ENCODE results near the gene KCNK13.
"Not testable (repeated sequence)": the region's sequence is repeated elsewhere in the genome, so short reads cannot be mapped to it uniquely, and the experiment has no call there.

The KCNK13 gene

DNA sequence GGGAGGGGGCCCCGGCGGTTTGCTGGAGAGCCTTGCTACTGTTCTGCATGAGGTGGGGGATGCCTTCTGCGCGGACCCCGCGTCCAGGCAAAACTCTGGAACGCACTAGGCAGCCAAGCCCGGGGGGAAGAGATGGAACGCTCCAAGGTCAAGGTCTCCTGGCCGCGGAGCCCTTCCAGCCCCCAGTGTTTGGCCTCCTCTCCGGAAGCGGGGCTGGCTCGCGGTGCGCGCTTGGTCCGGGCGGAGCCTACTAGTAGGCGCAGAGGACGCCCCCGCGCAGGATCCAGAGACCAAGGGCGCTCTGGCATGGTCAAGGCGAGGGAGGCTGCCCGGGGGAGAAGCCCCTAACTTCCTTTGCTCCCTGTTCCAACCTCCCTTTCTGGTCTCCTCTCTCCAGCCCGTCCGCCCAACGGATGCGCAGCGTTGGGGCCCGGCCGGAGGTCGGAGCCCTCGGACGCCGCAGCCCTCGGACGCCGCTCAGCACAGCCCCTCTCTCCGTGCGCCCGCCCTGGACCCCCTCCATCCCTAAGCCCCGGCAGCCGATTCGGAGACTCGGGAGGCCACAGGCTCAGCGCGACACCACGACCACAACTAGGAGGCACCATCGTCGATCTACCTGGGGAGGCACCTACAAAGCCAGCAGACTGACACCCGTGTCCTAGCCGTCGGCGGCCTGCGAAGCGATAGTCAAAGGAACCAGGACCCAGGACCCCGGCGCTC lies 669 bp upstream of the KCNK13 start:
- DNase-seq (peak; percentile 13), ATAC-seq (no peak)

DNA sequence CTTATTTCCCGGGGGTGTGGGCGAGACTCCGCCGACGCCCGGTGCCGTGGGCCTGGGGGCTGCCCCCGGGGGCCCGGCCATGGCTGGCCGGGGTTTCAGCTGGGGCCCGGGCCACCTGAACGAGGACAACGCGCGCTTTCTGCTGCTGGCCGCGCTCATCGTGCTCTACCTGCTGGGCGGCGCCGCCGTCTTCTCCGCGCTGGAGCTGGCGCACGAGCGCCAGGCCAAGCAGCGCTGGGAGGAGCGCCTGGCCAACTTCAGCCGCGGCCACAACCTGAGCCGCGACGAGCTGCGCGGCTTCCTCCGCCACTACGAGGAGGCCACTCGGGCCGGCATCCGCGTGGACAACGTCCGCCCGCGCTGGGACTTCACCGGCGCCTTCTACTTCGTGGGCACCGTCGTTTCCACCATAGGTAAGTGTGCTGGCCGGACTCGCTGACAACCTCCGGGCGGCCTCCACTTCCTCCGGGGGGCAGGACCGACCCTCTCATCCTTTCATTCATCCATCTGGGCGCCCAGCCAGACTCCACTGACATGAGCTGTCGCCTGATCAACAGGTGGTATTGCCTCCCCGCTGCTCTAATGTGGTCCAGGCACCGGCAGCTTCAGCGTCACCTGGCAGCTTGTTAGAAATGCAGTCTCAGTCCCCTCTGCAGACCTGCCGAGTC lies 467 bp downstream of the KCNK13 start:
- DNase-seq = peak; percentile 10
- no peak for ATAC-seq

DNA sequence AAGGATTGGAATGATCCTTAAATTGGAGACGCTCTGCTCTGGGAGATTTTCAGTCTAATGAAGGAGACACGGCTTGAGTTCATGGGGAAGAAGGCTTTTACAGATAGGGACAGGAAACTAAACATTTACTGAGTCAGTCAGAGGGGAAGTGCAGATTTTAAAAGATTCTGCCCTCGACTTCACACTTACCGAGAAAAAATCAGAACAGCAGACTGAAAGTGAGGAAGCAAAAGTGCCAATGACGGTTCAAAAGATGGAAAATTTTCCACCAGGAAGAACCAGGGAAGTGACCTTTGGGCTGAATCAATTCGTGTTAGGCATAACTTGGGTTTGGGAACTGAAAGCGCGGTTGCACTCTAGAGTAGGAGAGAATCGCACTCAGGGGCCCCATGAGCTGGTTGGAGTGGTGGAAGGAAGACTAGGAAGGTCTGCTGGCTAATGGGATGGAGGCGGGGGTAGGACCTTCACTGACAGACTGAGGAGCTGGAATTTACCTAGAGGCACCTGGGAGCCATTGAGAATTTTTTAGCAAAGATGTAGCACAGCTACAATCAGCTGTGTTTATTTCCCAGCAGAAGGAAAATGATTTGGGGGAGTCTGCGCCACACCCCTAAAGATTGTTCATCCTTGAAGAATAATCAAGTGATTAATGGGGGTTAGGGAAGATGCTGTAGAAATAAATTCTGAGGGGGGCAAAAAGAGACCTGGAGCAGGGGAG lies 1.2 kb downstream of the KCNK13 start:
- DNase-seq = no peak
- no peak for ATAC-seq

DNA sequence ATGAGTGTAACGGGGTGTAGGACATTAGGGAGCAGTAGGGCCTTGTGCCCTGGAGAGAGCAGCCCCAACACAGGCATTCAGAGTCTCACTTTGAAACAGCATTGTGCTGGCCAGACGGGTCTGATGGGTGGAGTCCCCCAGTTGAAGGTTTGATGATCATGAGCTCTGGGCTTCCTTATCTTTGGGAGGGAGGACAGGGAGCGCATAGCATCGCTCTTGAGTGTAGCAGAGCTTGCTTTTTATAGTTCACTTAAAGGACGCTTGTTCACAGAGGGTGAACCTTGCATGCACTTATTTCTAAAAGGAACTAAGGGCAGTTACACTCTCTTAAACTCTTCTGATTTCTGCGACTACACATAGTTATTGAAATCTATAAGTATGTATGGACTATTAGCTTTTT lies 10.6 kb downstream of the KCNK13 start:
- ATAC-seq = no peak
- DNase-seq = no peak

DNA sequence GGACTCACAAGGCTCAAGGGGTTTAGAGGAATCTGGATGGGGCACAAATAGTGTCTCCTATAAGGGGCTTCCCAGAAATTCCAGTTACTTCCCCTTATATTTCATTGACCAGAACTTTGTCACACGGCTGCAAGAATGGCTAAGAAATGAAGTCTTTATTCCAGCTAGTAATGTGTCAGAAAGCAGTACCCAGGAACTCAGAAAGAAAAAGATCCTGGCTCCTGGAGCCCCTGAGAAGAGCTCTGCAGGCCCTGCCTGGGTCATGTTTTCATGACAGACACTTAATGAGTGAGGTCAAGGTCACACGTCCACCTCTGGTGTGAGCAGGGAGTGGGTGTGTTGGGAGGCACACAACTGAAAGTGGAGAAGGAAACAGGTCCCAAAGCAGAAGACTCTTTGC lies 17.8 kb downstream of the KCNK13 start:
- no peak for ATAC-seq
- DNase-seq = no peak

DNA sequence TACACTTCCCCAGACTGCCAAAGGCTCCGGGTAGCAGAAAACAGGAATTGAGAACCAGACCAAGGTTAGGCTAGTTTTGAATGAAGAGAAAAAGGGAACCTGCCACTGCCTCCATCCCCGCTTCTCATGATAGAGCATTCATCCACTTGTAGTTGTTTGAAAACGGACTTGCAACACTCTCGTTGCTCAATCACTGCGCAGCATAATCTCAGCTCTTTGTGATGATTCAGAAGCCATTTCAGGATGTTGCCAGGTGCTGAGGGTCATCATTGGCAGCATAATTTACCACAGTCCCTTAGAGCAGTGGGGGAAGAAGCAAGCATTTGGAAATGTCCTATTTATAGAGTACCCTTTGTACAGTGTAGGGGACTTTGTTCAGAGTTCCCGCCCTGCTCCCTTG lies 25.6 kb downstream of the KCNK13 start:
- no peak for DNase-seq
- no peak for ATAC-seq

DNA sequence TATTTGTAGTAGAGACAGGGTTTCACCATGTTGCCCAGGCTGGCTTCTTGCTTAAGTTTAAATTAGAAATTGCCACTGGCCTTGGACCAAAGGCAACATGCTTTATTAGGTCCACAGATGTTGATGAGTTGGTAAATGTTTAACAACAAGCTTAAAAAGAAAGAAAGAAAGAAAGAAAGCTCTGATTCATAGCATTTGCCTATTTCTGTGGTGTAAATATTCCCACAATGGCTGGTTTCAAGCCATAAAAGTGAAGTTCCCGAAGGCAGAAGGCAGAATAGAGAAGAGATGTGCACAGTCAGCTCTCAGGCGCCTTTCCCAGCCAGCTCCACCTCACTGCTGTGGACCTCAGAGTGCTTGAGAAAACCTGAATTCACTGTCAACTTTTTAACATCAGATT lies 26.4 kb downstream of the KCNK13 start:
- ATAC-seq (no peak), DNase-seq (no peak)

DNA sequence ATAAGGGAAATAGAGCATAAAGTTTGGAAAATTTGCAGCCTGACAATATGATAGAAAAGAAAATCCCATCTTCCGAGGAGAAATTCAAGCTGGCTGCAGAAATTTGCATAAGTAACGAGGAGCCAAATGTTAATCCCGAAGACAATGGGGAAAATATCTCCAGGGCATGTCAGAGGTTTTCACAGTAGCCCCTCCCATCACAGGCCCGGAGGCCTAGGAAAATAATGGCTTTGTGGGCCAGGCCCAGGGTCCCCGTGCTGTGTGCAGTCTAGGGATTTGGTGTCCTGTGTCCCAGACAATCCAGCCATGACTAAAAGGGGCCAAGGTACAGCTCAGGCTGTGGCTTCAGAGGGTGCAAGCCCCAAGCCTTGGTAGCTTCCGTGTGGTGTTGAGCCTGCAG lies 27.7 kb downstream of the KCNK13 start:
- ATAC-seq, DNase-seq: not testable (repeated sequence)

DNA sequence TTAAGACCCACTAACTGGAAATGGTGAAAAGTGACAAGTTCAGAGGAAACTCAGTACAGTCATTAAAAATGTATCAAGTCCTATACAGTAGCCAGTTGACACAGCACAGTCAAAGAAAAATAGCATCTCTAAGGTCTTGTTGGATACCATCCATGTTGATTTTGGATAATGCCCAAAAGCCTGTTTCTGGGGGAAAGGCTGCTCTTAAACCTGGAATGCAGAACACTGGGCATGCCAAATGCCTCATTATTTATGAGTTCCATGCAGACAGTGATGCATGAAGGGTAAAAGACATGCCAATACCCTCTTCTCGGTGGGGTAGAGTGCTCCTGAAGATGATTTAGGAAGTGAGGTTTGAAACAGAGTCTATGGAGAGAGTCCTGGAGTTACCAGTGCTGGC lies 29.6 kb downstream of the KCNK13 start:
- DNase-seq (no peak), ATAC-seq (no peak)

DNA sequence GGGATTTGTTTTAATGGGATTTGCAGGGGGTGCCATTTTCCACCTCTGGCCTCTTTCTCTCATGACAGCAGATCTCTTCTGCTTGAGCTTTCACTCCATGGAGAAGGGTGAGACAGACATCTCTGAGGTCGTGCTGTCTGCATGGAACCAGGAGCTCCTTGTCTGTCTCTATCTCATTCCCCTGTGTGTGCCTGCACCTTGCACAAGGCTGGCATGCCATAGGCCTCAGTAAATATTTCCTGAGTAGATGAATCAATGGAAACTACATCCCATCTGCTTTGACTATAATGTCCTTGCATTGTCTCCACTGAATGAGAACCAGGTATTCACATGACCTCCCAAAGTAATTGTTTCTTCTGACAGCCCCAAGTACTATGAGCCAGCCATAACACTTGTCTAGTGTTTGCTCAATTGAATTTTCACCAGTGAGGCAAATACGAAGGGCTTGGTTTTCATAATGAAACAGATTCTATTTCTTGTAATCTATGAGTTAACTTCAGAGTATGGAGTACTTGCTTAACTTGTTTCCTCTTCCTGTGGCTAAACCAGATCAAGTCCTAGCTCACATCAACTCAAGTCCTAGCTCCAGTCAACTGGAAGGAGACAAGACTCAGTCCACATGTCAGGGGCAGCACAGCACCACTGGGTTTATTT lies 32.3 kb downstream of the KCNK13 start:
- DNase-seq (no peak), ATAC-seq (peak; percentile 40)

DNA sequence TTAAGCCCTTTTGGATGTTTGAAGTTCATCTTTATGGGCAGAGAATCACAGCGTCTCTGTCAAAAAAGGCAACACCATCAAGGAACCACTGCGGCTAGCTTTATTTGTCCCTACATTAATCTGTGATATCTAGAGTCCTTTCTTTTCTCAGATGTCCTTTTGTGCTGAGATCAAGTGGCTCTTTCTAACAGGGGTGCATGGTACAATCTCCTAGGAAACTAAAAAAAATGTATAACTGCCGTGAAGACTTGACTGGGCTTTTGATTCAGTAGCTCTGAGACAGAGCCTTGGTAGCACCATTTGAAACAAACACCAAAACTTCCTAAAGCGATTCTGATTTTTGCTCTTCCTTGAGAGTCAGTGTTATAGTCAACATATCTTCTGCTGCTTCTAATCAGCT lies 33.3 kb downstream of the KCNK13 start:
- DNase-seq = no peak
- no peak for ATAC-seq

DNA sequence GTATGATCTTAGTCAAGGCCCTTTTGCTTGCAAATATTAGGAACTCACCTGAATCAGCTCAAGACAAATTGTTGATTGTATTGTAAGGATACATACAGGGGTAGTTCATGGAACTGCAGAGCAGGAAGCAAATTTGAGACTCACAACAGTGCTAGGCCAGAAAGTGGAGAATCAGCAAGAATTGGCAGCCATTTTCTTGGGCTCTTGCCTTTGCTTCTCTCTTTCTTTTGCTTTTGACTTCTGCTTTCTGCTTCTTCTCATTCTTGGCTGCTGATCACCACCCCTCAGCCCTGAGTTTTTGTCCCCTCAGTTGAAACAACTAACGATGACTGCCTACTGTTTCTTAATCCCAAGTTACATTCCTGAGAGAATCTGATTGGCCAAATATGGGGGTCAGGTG lies 34.8 kb downstream of the KCNK13 start:
- no peak for ATAC-seq
- no peak for DNase-seq

DNA sequence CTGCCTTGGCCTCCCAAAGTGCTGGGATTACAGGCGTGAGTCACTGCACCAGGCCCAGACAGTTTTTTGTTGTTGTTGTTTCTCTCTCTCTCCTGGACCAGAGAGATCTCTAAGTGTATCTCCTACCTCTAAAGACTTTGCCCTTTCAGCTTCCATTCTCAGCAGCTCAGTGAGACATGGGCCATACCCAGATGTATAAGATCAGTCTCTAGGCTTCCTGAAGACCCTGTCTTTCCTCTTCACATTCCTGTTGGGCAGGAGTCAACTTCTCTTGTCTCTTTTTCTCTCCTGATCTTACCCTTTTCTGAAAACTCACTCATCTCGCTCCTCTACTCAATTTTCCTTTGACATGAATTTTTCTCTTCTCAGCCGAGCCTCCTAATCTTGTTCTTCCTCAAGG lies 42.0 kb downstream of the KCNK13 start:
- DNase-seq (no peak), ATAC-seq (no peak)

DNA sequence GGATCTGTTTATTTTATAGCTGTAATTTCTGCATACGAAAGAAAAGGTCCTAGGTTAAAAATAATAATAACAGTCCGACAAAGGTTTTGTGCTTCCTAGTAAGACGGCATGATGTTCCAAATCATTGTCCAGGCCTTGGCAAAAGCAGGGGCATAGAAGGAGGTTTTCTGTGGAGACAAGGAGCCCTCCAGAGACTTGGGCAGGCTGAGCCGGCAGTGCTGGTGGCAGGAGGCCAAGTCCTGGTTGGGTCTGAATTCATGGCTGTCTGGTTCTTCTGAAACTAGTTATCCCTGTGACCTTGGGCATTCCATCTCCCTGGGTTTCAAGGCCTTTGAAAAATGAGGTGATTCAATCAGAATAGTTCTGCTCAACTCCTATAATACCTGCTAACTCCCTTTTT lies 44.0 kb downstream of the KCNK13 start:
- DNase-seq (no peak), ATAC-seq (no peak)

DNA sequence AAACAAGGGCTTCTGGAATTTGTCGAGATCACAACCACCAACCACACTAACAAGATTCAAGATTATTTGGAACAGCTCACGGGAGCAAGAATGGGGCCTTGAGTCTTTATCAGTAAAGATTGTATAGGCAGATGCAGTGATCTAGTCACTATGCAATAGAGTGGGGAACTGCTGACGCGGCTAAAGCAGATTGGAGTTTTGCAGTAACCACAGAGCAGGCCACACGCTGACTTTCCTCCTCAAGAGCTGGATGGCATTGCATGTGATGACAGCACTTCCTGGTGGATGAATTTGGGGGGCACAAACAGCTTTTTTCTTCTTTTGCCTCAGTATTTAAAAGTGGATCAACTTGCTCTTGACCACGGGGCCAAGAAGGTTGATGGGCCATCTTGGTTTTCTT lies 46.0 kb downstream of the KCNK13 start:
- no peak for DNase-seq

DNA sequence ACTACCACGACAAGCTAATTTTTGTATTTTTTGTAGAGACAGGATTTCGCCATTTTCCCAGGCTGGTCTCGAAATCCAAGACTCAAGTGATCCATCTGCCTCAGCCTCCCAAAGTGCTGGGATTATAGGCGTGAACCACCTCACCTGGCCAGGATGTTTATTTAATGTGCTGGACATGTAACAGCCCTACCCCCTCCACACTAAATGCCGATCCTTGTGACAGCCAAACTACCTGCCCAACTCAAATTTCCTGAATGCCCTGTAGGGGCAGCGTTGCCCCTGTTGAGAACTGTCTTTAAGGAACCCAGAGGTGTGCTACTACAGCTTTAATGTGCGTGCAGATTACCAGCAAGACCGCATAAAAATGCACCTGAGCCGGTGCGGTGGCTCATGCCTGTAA lies 48.1 kb downstream of the KCNK13 start:
- ATAC-seq = no peak

More for the DNA sequence above, 46.0 kb downstream of the KCNK13 start:
- ATAC-seq = no peak

DNA sequence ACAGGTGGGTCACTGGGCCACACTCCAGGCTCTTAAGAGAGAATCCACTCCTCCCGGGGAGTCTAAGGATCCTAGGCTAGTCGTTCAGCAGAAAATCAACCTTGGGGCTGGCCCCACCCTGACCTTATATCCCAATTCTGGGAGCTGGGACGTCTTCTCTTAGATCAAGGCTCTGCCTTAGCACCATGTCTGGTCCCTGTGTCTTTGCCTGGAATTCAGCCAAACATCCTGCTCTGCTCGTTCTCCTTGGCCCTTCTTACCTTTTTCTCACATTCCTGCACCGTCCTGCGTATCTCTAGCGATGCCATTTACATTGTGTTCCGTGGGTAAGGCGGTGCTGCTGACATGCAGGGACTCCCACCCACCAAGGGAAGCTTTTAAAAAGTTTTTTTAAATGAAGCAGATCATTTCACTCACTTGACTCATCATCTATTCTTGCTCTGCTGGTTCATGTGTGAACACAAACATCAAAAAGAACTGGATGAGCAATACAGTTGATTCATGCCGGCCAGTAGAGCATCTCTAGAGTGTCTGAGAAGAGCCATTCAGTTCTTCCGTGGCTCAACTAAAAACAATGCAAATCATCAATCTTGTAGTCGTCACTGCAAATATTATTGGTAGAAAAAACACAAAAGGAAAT lies 50.2 kb downstream of the KCNK13 start:
- ATAC-seq = no peak

More for the DNA sequence above, 48.1 kb downstream of the KCNK13 start:
- no peak for DNase-seq

DNA sequence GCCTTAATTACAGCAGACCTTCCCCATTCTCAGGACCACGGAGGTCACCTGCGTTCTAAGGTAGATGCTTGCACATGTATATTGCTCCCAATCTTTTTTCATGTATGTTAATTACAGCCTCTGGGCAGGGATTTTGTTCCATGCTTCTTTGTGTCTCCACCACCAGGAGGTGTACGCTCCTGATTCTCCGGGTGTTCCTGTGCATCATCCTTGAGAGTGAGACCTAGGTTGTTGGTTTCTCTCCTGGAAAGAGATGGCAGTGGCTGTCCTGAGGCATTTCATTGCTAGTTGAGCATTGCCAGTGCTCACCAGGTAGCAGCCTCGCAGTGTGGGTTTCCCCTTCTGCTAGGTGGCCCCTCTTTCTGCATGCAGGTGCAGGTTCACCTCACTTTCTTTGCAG lies 52.8 kb downstream of the KCNK13 start:
- DNase-seq = no peak
- no peak for ATAC-seq

More for the DNA sequence above, 50.2 kb downstream of the KCNK13 start:
- no peak for DNase-seq

DNA sequence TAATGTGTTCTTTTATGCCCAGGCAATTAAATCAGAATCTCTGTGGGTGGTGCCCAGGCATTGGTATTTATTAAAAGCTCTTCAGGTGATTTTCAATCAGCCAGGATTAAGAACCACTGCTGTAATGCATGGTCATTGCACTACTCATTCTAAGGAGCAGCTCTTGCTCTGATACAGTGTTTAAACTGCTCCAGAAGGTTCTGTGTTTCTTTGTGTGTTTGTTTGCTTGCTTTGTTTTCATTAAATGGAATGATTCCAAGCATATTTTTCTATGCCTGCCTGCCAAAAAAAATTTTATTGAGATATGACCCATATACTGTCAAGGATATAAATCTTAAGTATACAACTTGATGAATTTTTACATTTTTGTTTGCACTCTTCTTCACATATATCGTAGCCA lies 54.0 kb downstream of the KCNK13 start:
- no peak for DNase-seq
- ATAC-seq = no peak

DNA sequence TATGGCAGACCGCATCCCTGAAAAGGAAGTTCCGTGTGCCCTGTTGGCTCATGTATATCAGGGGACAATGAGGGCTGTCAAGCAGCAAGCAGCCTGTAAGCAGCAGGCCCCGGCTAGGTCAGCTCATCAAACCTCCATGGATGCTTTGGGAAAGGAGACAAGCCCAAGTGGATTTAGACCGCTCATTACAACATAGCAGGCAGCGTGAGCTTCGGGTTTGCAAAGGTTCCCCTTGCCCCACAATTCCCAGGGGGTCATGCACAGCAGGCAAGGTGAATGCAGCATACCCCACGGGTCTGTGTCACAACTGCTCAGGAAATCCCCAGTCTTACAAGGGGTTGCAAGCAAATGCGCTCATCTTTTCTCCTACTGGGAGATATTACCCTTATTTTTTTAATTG lies 54.6 kb downstream of the KCNK13 start:
- no peak for ATAC-seq
- no peak for DNase-seq

DNA sequence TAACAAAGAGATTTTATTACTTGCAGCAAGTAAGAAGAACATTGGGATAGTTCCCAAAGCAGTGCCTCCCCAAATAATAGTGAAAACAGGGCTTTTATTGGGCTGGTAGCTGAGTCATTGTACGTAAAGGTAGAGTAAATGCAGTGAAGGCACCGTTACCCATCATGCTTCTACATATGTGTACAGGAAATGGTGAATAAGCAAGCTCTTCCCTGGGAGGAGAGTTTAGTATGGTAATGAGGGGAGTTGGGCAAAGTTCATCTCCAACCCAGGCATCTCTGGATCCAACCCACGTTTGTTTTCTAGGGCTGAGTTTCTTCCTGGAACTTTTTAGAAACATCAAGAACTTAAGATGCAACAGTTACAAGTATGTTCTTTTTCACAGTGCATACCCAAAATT lies 56.2 kb downstream of the KCNK13 start:
- no peak for DNase-seq
- no peak for ATAC-seq

DNA sequence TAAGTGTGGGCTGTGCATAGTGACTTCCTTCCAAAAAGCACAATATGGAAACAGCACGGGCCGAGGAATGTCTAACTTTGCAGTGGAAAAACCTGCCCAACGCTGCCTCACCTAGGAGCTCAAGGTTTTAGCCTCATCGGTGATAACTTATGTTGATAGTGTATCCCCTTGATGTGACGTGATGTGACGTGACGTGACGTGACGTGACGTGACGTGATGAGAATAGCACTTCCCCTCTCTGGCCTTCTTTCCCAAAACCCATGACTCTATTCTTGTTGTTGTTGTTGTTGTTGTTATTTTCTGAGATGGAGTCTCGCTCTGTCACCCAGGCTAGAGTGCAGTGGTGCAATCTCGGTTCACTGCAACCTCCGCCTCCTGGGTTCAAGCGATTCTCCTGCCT lies 64.5 kb downstream of the KCNK13 start:
- no peak for ATAC-seq
- no peak for DNase-seq

Data from stimulated activated naive CD8-positive, alpha-beta T cell treated with anti-CD3 and anti-CD28 coated beads, Interleukin-15, Interleukin-2, amounts not matched to agents 100 U/mL and 50 U/mL, for 24 hours (primary cell).